Measurements from ENCODE around the gene HARBI1. TPM values are rescaled to one million over a fixed set of nuclear protein-coding genes. Genes with fewer than 3 reads are reported as not detected.
"Not testable (repeated sequence)": the region's sequence is repeated elsewhere in the genome, so short reads cannot be mapped to it uniquely, and the experiment has no call there.

Gene HARBI1
- total and polyA plus RNA-seq, 3 donors from 2014 or later = 12.9 to 25.2 (median 14.3) TPM

DNA sequence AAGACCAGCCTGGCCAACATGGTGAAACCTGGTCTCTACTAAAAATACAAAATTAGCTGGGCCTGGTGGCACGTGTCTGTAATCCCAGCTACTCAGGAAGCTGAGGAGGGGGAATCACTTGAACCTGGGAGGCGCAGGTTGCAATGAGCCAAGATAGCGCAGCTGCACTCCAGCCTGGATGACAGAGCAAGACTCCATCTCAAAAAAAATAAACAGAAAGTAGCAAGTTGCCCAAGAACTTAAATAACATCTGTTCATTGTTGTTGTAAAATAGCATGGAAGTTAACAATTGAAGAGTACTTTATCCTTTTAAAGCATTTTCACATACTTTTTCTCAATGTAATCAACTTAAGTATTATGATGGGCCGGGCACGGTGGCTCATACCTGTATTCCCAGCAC lies 28.9 kb downstream of the HARBI1 start:
- Histone ChIP-seq H3K4me1 (peaks cover 18% of the 10 kb centered on the region), H3K27ac (no peak overlapping the region), H3K9me3 (no peaks in the 10 kb centered on the region), H3K27me3 (no peaks in the 10 kb centered on the region), H3K36me3 (ENCODE audit: low read depth, missing control alignments) (no peaks in the 10 kb centered on the region), H3K4me3 (no peak overlapping the region)
- TF ChIP-seq POLR2A (IDR thresholded peaks at IDR 0.05) = no peak
- 86 to 89% methylated on average over 5 of the region's 5 CpGs for WGBS, 2 donors
- intact Hi-C loops (cut with DNase I; ENCODE audit: low total_unique reads) = no loop called here
- no peak for DNase-seq

DNA sequence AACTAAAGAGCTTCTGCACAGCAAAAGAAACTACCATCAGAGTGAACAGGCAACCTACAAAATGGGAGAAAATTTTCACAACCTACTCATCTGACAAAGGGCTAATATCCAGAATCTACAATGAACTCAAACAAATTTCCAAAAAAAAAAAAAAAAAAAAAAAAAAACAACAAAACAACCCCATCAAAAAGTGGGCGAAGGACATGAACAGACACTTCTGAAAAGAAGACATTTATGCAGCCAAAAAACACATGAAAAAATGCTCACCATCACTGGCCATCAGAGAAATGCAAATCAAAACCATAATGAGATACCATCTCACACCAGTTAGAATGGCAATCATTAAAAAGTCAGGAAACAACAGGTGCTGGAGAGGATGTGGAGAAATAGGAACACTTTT lies 33.5 kb downstream of the HARBI1 start:
- H3K27ac ChIP-seq; H3K4me1 ChIP-seq; DNase-seq; H3K36me3 ChIP-seq (ENCODE audit: low read depth, missing control alignments); H3K4me3 ChIP-seq; H3K9me3 ChIP-seq; H3K27me3 ChIP-seq; intact Hi-C loops (cut with DNase I; ENCODE audit: low total_unique reads): not testable (repeated sequence)
- 93% methylated on average over 1 of the region's 1 CpG; no CpG with 5 or more reads in 1 of the 2 donors for WGBS, 2 donors

DNA sequence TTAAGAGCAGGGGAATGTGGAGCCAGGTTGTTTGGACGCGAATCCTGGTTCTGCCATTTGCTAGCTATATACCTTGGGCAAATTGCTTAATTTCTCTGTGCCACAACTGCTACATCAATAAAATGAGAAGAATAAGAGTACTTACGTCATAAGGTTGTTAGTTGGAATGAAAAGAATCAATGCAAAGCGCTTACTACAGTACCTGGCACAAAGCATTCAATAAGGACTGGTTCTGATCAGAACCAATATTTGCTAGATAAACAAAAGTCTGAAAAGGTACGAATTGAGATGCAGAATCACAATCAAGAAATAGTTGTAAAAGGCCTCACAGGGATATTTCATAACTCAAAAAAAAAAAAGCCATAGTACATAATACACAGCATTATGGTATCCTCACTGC lies 34.4 kb downstream of the HARBI1 start:
- Histone ChIP-seq H3K4me1 (no peaks in the 10 kb centered on the region), H3K4me3 (no peak overlapping the region), H3K27ac (no peak overlapping the region), H3K36me3 (ENCODE audit: low read depth, missing control alignments) (no peaks in the 10 kb centered on the region), H3K27me3 (no peaks in the 10 kb centered on the region), H3K9me3 (no peaks in the 10 kb centered on the region)
- intact Hi-C loops (cut with DNase I; ENCODE audit: low total_unique reads) = no loop called here
- TF ChIP-seq, protein P1, sequence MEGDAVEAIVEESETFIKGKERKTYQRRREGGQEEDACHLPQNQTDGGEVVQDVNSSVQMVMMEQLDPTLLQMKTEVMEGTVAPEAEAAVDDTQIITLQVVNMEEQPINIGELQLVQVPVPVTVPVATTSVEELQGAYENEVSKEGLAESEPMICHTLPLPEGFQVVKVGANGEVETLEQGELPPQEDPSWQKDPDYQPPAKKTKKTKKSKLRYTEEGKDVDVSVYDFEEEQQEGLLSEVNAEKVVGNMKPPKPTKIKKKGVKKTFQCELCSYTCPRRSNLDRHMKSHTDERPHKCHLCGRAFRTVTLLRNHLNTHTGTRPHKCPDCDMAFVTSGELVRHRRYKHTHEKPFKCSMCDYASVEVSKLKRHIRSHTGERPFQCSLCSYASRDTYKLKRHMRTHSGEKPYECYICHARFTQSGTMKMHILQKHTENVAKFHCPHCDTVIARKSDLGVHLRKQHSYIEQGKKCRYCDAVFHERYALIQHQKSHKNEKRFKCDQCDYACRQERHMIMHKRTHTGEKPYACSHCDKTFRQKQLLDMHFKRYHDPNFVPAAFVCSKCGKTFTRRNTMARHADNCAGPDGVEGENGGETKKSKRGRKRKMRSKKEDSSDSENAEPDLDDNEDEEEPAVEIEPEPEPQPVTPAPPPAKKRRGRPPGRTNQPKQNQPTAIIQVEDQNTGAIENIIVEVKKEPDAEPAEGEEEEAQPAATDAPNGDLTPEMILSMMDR (IDR thresholded peaks at IDR 0.05) = no peak
- TF ChIP-seq POLR2A (IDR thresholded peaks at IDR 0.05) = no peak
- 93 to 95% methylated on average over 5 of the region's 5 CpGs for WGBS, 2 donors
- no peak for DNase-seq

DNA sequence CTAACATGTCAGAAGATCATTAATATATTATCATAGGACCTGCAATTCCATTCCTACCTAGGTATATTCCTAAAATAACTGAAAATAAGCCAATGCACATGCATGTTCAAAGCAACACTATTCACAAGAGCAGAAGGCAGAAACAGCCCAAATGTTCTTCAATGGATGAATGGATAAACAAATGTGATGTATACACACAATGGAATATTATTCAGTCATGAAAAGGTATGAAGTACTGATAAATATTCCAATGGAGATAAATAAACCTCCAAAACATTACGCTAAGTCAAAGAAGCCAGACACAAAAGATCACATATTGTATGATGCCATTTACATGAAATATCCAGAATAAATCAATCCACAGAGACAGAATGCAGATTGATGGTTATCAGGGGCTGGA lies 40.0 kb downstream of the HARBI1 start:
- intact Hi-C loops (cut with DNase I; ENCODE audit: low total_unique reads) = no loop called here
- TF ChIP-seq POLR2A (IDR thresholded peaks at IDR 0.05) = no peak
- TF ChIP-seq, protein P1 (IDR thresholded peaks at IDR 0.05) = no peak
- no peak overlapping the region for H3K4me3 ChIP-seq
- no peak for DNase-seq
- H3K9me3 ChIP-seq = no peaks in the 10 kb centered on the region
- WGBS, 2 donors = 97% methylated on average over 1 of the region's 1 CpG
- H3K27me3 ChIP-seq = no peaks in the 10 kb centered on the region
- no peak overlapping the region for H3K27ac ChIP-seq
- H3K4me1 ChIP-seq = no peaks in the 10 kb centered on the region
- H3K36me3 ChIP-seq (ENCODE audit: low read depth, missing control alignments) = no peaks in the 10 kb centered on the region

DNA sequence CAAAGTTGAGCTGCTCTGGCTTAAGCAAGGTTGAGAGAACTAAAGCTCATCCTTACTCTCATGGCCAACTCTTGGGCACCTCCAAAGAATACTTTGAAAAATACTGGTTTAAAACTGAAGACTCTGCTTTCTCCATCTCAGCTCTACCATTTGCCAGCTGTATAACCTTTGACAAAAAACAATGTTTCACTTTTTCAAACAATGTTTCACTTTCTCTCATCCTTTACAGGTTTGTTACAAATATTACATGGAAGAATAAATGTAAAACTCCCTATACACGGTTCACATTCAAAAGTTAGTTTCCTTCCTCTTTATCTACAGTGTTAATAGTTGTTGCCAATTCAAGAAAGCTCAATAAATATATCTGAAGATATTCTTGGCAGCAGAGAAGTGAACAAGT lies 42.4 kb downstream of the HARBI1 start:
- no peaks in the 10 kb centered on the region for H3K9me3 ChIP-seq
- H3K27ac ChIP-seq = no peak overlapping the region
- H3K4me1 ChIP-seq = peaks cover 7% of the 10 kb centered on the region
- DNase-seq = no peak
- no peak overlapping the region for H3K4me3 ChIP-seq
- intact Hi-C loops (cut with DNase I; ENCODE audit: low total_unique reads) = no loop called here
- no peaks in the 10 kb centered on the region for H3K27me3 ChIP-seq
- TF ChIP-seq, protein P1 (IDR thresholded peaks at IDR 0.05) = no peak
- TF ChIP-seq POLR2A (IDR thresholded peaks at IDR 0.05) = no peak
- H3K36me3 ChIP-seq (ENCODE audit: low read depth, missing control alignments) = no peaks in the 10 kb centered on the region
- WGBS, 2 donors = 6 to 12% methylated on average over 1 of the region's 1 CpG

DNA sequence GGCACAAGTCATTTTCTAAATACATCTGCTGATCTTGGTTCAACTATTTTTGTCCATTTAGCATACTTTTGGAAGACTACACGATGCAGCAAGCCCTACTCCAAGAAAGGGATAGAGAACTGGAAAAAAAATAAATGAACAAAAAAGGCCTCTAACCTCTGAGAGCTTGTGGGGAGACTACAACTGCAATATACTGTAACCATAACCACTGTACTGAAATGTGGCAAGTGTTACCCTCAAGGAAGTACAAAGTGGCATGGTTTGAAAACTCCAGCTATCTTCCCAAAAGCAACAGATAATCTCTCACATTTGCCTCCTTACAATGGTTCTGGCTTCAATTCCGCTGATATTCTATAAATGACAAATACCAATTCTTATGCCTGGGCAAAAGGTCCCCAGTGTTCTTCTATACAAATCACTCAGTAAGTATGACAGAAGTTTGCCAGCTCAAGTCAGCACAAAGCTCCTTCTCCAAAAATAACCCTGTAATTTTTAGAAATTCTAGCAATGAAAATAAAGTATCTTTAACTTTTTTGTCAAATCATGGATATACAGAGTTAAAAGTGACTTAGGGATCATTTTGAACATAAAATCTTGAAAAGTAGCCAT lies 46.1 kb downstream of the HARBI1 start:
- H3K9me3 ChIP-seq = no peaks in the 10 kb centered on the region
- no peak for DNase-seq
- TF ChIP-seq, protein P1 (IDR thresholded peaks at IDR 0.05) = no peak
- TF ChIP-seq POLR2A (IDR thresholded peaks at IDR 0.05) = no peak
- no peaks in the 10 kb centered on the region for H3K27me3 ChIP-seq
- peaks cover 12% of the 10 kb centered on the region for H3K4me1 ChIP-seq
- H3K27ac ChIP-seq = no peak overlapping the region
- 50 to 51% methylated on average over 2 of the region's 2 CpGs for WGBS, 2 donors
- no peaks in the 10 kb centered on the region for H3K36me3 ChIP-seq (ENCODE audit: low read depth, missing control alignments)
- intact Hi-C loops (cut with DNase I; ENCODE audit: low total_unique reads) = no loop called here
- H3K4me3 ChIP-seq = no peak overlapping the region

Data from testis (tissue), 3 donors.